PC-3 (cell line): ENCODE measurements around the gene SYT13. TPM values are rescaled to one million over a fixed set of nuclear protein-coding genes. Genes with fewer than 3 reads are reported as not detected.

Source experiments
- ATAC-seq: fragments of 200-7000 bp; cut with Tn5 transposase; 2 replicates; pipeline ENCODE4 v1.9.1; 2020; ENCODE audit warnings: mild to moderate bottlenecking, moderate library complexity
- BruUV-seq: library from RNA; stranded (reverse); fragments of 400-500 nt; replicated peaks from 2 replicates; lab custom pipeline; 2021; lab: Mats Ljungman, UMichigan
- CTCF ChIA-PET: fragments of 300-600 bp; sonication (Branson Sonifier 250); formaldehyde crosslinking; loops from one replicate; lab custom pipeline; 2022; ENCODE audit warnings: antibody characterized with exemption; lab: Charles Lee
- POLR2A ChIA-PET: fragments of 300-600 bp; sonication (Branson Sonifier 250); formaldehyde crosslinking; loops from one replicate; lab custom pipeline; 2022; ENCODE audit warnings: antibody characterized with exemption; ENCODE audit not compliant: unreplicated experiment; lab: Charles Lee
- DNase-seq: peaks from one replicate; pipeline ENCODE4 v3.0.0-alpha.2; 2015
- H2AFZ ChIP-seq: fragments of 300-600 bp; sonication (generic); 2 replicates; pipeline ENCODE4 v1.6.0; 2016; ENCODE audit warnings: antibody characterized with exemption, low read length
- H3F3A ChIP-seq: fragments of 300-600 bp; sonication (generic); one replicate; pipeline ENCODE4 v1.6.0; 2017; ENCODE audit warnings: antibody characterized with exemption, low read length, control low read depth, mild to moderate bottlenecking; ENCODE audit not compliant: unreplicated experiment
- H3K27ac ChIP-seq: fragments of 300-600 bp; sonication (generic); 2 replicates; pipeline ENCODE4 v1.5.1; 2016; ENCODE audit warnings: mild to moderate bottlenecking, low read length
- H3K27me3 ChIP-seq: fragments of 300-600 bp; sonication (generic); 2 replicates; pipeline ENCODE4 v1.6.1; 2016; ENCODE audit warnings: low read length, mixed read lengths
- H3K36me3 ChIP-seq: fragments of 300-600 bp; sonication (generic); 2 replicates; pipeline ENCODE4 v1.6.1; 2016; ENCODE audit warnings: low read depth, mixed run types, low read length, mixed read lengths
- H3K4me1 ChIP-seq: fragments of 300-600 bp; sonication (generic); 2 replicates; pipeline ENCODE4 v1.5.1; 2016; ENCODE audit warnings: low read length; ENCODE audit not compliant: insufficient read depth
- H3K4me2 ChIP-seq: fragments of 300-600 bp; sonication (generic); 2 replicates; pipeline ENCODE4 v1.6.0; 2016; ENCODE audit warnings: low read length
- H3K4me3 ChIP-seq: fragments of 300-600 bp; sonication (generic); 2 replicates; pipeline ENCODE4 v1.5.1; 2016; ENCODE audit warnings: mild to moderate bottlenecking, low read length, mixed read lengths
- H3K79me2 ChIP-seq: fragments of 300-600 bp; sonication (generic); 2 replicates; pipeline ENCODE4 v1.6.1; 2017; ENCODE audit warnings: low read length, mixed read lengths
- H3K9ac ChIP-seq: fragments of 300-600 bp; sonication (generic); 2 replicates; pipeline ENCODE4 v1.6.0; 2016; ENCODE audit warnings: mild to moderate bottlenecking, low read length
- H3K9me2 ChIP-seq: fragments of 300-600 bp; sonication (generic); replicated peaks from 2 replicates; pipeline ENCODE4 v1.6.1; 2016; ENCODE audit warnings: mixed run types, low read length, mixed read lengths
- H3K9me3 ChIP-seq: fragments of 300-600 bp; sonication (generic); 2 replicates; pipeline ENCODE4 v1.6.1; 2016; ENCODE audit warnings: low read length, mixed read lengths
- H4K20me1 ChIP-seq: fragments of 300-600 bp; sonication (generic); 2 replicates; pipeline ENCODE4 v1.6.1; 2016; ENCODE audit warnings: low read length, mixed read lengths
- CTCF ChIP-seq: fragments of 300-600 bp; sonication (generic); conservative IDR thresholded peaks from 2 replicates; pipeline ENCODE4 v1.5.1; 2017; ENCODE audit warnings: antibody characterized with exemption, low read depth, mild to moderate bottlenecking, low read length
- EZH2 ChIP-seq: fragments of 300-600 bp; sonication (generic); IDR thresholded peaks from one replicate; pipeline ENCODE4 v1.6.1; 2017; ENCODE audit warnings: antibody characterized with exemption, mild to moderate bottlenecking, low read length; ENCODE audit not compliant: unreplicated experiment
- EZH2phosphoT487 ChIP-seq: fragments of 300-600 bp; sonication (generic); IDR thresholded peaks from 2 replicates; pipeline ENCODE4 v1.6.1; 2018; ENCODE audit warnings: mild to moderate bottlenecking, antibody characterized with exemption, low read length, borderline replicate concordance
- intact Hi-C: fragments of 100-400 bp; cut with micrococcal nuclease; formaldehyde crosslinking; loops from 2 replicates; pipeline ENCODE4 v1.9.0; 2023
- total RNA-seq: library from RNA; depleted of rRNA; stranded (reverse); fragments of >200 nt; gene quantifications from 2 replicates; pipeline ENCODE4 v1.2.3, GENCODE V29; 2014

The SYT13 gene
- total RNA-seq, 1 experiment from 2014 or later: not detected

DNA sequence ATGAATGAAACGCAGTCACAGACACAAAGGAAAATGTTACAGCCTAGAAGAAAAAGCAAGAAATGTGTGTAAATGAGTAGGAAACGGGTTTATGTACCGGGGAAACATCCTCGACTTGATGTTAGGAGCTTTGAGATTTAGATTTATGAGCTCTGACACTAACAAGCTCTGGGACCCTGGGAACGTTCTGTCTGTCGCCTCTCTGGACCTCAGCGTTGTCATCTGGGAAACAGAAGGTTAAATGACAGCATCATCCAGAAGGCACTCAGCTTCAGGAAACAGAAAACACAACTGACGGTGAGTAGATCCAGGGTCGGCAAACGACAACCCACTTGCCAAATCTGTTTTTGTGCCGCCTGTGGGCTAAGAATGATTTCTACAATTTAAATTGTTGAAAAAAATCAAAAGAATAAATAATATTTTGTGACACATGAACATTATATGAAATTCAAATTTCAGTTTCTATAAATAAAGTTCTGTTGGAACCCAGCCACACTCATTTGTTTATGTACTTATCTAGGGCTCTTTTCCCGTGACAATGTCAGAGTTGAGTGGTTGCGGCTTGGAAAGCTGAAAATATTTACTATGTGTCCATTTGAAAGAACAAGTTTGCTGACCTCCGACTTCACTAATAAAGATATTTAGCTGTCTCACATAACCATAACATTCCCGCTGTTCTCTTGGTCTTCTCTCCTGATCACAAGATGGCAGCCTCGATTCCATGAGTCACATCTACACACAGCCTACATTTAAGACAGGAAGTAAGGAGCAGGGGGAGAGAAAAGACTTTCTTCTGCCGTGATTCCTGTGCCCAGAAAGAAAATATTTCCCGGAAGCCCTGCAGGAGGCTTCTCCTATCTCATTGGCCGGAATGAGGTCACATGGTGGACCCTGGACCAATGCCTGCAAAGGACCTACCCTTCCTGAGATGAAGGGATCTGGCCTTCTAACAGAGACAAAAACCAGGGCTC lies 47.1 kb upstream of the SYT13 start:
- peak overlapping the region; percentile 71 for H3K4me2 ChIP-seq
- peak overlapping the region; percentile 49 for H2AFZ ChIP-seq
- H3K9me2 ChIP-seq: no peaks in the 10 kb centered on the region
- peak; percentile 44 for DNase-seq
- H3K4me3 ChIP-seq: peak overlapping the region; percentile 17; the same call in 1 of the 2 replicates
- H3K36me3 ChIP-seq: no peaks in the 10 kb centered on the region
- ChIA-PET CTCF (interaction anchor here (0.6 to 0.7 kb wide), 2 partner anchors 223 to 1010 kb away, joined by 5 to 6 read pairs; no protein-coding TSS in a partner anchor), POLR2A (no interaction called here)
- peaks cover 13% of the 10 kb centered on the region for H3K4me1 ChIP-seq
- intact Hi-C loops: loop anchor here (10.0 kb wide), 2 partner anchors 408 to 442 kb away; no protein-coding TSS in a partner anchor
- H4K20me1 ChIP-seq: no peaks in the 10 kb centered on the region
- H3K9ac ChIP-seq: no peak overlapping the region
- TF ChIP-seq EZH2: no peak
- no peak for TF ChIP-seq CTCF
- TF ChIP-seq EZH2phosphoT487: no peak
- H3K79me2 ChIP-seq: no peaks in the 10 kb centered on the region
- no peak overlapping the region for H3K27ac ChIP-seq
- ATAC-seq: peak; percentile 26; the same call in 1 of the 2 replicates
- H3K27me3 ChIP-seq: peaks cover 7% of the 10 kb centered on the region; the same call in 1 of the 2 replicates
- H3F3A ChIP-seq: no peaks in the 10 kb centered on the region
- no TSS peak for BruUV-seq
- no peaks in the 10 kb centered on the region for H3K9me3 ChIP-seq

GRCh38 chr11:45332276-45332934 lies 46.3 kb upstream of the SYT13 start:
- Histone ChIP-seq H3F3A (no peaks in the 10 kb centered on the region), H3K9me3 (no peaks in the 10 kb centered on the region), H3K9ac (no peak overlapping the region), H3K27ac (no peak overlapping the region), H3K9me2 (no peaks in the 10 kb centered on the region), H2AFZ (peak overlapping the region; percentile 49), H3K4me2 (peak overlapping the region; percentile 71), H4K20me1 (no peaks in the 10 kb centered on the region), H3K36me3 (no peaks in the 10 kb centered on the region), H3K4me1 (peaks cover 13% of the 10 kb centered on the region), H3K79me2 (no peaks in the 10 kb centered on the region), H3K27me3 (peaks cover 6% of the 10 kb centered on the region; the same call in 1 of the 2 replicates), H3K4me3 (no peak overlapping the region)
- intact Hi-C loops: loop anchor here (1.0 to 10.0 kb wide), 4 partner anchors 80 to 442 kb away; no protein-coding TSS in a partner anchor
- ChIA-PET POLR2A (no interaction called here), CTCF (interaction anchor here (0.7 kb wide), 1 partner anchor 1010 kb away, joined by 5 read pairs; no protein-coding TSS in a partner anchor)
- ATAC-seq: peak; percentile 70
- DNase-seq: peak; percentile 51
- BruUV-seq: no TSS peak
- TF ChIP-seq CTCF: peak; percentile 60
- TF ChIP-seq EZH2phosphoT487: no peak
- no peak for TF ChIP-seq EZH2
